ENCODE data around the gene VTN. TPM values are rescaled to one million over a fixed set of nuclear protein-coding genes. Genes with fewer than 3 reads are reported as not detected.

VTN gene
- total RNA-seq, 6 donors from 2014 or later = 0.67 to 6.4 (median 2.3) TPM; not detected in 1

DNA sequence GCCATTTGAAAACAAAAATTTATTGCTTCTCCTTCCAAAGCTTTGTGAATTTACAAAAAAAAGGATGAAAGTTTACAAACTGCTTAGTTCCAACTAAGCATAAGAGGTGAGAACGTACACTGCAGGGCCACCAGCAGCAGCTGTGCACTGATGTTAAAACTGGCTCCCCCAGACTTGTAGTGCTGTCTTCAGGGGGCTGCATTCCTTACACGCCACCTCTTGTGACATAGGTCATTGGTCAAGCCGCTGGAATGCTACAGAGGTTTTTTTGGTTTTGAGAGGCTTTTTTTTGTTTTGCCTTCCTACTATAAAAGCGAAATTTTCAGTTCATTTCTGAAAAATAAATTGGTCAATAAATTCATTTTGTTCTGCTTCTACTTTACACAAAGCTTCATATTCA lies 41.8 kb downstream of the VTN start:
- H3K27me3 ChIP-seq = no peaks in the 10 kb centered on the region
- 74% methylated on average over 4 of the region's 4 CpGs for WGBS, 2 donors
- H3K27ac ChIP-seq = no peak overlapping the region
- ATAC-seq (ENCODE audit: low FRiP score in 2 of 2) (no peak), DNase-seq (no peak)
- H3K4me1 ChIP-seq = peaks cover 3 to 19% (median 10%) of the 10 kb centered on the region in 4 donors
- no peaks in the 10 kb centered on the region for H3K9me3 ChIP-seq
- peaks cover 12 to 55% (median 37%) of the 10 kb centered on the region in 4 donors for H3K36me3 ChIP-seq
- no peak overlapping the region for H3K4me3 ChIP-seq
- TF ChIP-seq EP300 (IDR thresholded peaks at IDR 0.05) = no peak
- TF ChIP-seq, protein P1, sequence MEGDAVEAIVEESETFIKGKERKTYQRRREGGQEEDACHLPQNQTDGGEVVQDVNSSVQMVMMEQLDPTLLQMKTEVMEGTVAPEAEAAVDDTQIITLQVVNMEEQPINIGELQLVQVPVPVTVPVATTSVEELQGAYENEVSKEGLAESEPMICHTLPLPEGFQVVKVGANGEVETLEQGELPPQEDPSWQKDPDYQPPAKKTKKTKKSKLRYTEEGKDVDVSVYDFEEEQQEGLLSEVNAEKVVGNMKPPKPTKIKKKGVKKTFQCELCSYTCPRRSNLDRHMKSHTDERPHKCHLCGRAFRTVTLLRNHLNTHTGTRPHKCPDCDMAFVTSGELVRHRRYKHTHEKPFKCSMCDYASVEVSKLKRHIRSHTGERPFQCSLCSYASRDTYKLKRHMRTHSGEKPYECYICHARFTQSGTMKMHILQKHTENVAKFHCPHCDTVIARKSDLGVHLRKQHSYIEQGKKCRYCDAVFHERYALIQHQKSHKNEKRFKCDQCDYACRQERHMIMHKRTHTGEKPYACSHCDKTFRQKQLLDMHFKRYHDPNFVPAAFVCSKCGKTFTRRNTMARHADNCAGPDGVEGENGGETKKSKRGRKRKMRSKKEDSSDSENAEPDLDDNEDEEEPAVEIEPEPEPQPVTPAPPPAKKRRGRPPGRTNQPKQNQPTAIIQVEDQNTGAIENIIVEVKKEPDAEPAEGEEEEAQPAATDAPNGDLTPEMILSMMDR (IDR thresholded peaks at IDR 0.05) = no peak
- TF ChIP-seq POLR2AphosphoS5 (IDR thresholded peaks at IDR 0.05) = no peak
- TF ChIP-seq POLR2A (IDR thresholded peaks at IDR 0.05) = no peak

DNA sequence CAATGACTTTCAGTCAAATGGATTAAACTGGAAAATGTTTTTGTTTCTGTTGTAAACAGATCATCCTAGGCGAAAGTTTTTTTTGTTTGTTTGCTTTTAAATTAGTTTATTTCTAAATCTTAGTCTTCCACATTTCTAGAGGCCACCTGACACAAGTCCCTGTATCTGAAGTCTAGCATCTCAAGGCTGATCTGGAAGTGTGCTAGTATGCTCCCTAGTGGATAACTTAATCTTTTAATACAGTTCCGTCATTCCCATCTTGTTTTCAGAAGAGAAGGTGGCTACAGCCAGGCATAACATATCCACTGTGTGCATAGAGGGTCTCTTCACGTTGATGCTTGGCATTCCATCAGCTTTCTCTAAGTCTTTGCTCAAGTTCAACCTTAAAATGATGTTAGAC lies 42.4 kb downstream of the VTN start:
- no peak for TF ChIP-seq POLR2AphosphoS5 (IDR thresholded peaks at IDR 0.05)
- TF ChIP-seq, protein P1 (IDR thresholded peaks at IDR 0.05) = no peak
- Histone ChIP-seq H3K27me3 (no peaks in the 10 kb centered on the region), H3K4me1 (peaks cover 0 to 15% (median 10%) of the 10 kb centered on the region in 4 donors), H3K27ac (no peak overlapping the region), H3K4me3 (no peak overlapping the region), H3K9me3 (no peaks in the 10 kb centered on the region), H3K36me3 (peaks cover 12 to 55% (median 37%) of the 10 kb centered on the region in 4 donors)
- DNase-seq (no peak), ATAC-seq (ENCODE audit: low FRiP score in 2 of 2) (no peak)
- 69 to 92% methylated on average over 3 of the region's 3 CpGs for WGBS, 2 donors

DNA sequence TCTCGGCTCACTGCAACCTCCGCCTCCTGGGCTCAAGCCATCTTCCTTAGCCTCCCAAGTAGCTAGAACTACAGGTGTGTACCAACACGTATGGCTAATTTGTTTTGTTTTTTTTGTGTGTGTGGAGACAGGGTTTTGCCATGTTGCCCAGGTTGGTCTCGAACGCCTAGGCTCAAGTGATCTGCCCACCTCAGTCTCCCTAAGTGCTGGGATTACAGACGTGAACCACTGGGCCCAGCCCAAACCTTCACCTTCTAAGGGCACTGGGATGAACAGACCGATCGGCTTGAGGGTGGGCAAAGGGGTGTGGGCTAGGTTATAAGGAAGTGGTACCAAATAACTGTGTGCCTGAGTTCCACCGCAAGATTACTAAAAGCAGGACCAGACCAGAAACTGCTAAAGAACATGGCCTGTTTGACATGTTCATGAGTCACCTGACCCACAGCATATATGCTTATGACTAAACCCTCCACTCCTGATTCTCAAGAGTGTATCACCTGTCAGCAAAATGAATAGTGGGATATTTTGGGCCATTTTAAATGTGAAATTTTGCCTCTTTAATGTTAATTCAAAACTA lies 43.0 kb downstream of the VTN start:
- Histone ChIP-seq H3K9me3 (no peaks in the 10 kb centered on the region), H3K4me3 (no peak overlapping the region), H3K27ac (no peak overlapping the region), H3K27me3 (no peaks in the 10 kb centered on the region), H3K36me3 (peaks cover 12 to 53% (median 37%) of the 10 kb centered on the region in 4 donors), H3K4me1 (peaks cover 0 to 15% (median 10%) of the 10 kb centered on the region in 4 donors)
- DNase-seq (no peak), ATAC-seq (ENCODE audit: low FRiP score in 2 of 2) (no peak)
- TF ChIP-seq EP300 (IDR thresholded peaks at IDR 0.05) (no peak), POLR2AphosphoS5 (IDR thresholded peaks at IDR 0.05) (no peak), POLR2A (IDR thresholded peaks at IDR 0.05) (no peak)
- TF ChIP-seq, protein P1 (IDR thresholded peaks at IDR 0.05) = no peak
- WGBS, 2 donors = 93 to 96% methylated on average over 9 of the region's 9 CpGs

DNA sequence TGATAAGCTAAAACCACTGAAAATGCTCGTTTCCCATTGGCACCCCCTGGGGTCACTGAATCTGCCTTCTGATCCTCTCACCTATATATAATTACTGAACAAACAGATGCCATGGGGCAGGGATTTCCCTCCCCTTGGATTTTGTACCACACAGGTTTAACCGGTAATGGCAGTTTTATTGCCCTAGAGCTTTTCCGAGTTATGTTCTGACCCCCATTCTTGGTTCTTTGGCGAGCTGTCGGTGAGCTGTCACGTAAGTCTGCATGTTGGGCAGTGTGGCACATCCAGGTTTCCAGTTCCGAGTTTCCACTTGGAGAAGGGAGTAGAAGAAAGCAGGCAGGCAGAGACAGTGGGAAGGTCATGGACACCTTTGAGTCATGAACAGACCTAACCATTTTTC lies 44.0 kb downstream of the VTN start:
- Histone ChIP-seq H3K4me1 (peaks cover 0 to 15% (median 10%) of the 10 kb centered on the region in 4 donors), H3K9me3 (no peaks in the 10 kb centered on the region), H3K4me3 (no peak overlapping the region), H3K27ac (no peak overlapping the region), H3K27me3 (no peaks in the 10 kb centered on the region), H3K36me3 (peaks cover 12 to 43% (median 29%) of the 10 kb centered on the region in 4 donors)
- no peak for ATAC-seq (ENCODE audit: low FRiP score in 2 of 2)
- no peak for DNase-seq
- TF ChIP-seq, protein P1 (IDR thresholded peaks at IDR 0.05) = no peak
- no peak for TF ChIP-seq POLR2A (IDR thresholded peaks at IDR 0.05)
- TF ChIP-seq EP300 (IDR thresholded peaks at IDR 0.05) = no peak
- no peak for TF ChIP-seq POLR2AphosphoS5 (IDR thresholded peaks at IDR 0.05)
- 81 to 84% methylated on average over 7 of the region's 7 CpGs for WGBS, 2 donors

DNA sequence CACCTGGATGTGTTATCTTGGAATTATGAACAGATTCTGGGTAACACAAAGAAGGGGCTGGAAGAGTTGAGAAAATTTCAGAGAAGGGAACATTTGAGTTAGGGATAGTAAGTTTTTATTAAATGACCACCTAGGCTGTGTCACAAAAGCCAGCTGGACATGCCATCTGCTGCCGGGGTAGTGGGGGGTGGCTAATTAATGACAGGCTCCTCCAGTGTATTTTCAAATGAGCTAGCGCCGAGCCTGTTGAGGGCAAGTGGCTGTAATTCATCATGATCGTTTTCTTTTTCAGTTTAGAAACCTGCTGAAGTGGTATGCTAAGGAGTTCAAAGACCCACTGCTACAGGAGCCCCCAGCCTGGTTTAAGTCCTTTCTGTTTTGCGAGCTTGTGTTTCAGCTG lies 44.9 kb downstream of the VTN start:
- TF ChIP-seq, protein P1 (IDR thresholded peaks at IDR 0.05) = no peak
- TF ChIP-seq POLR2AphosphoS5 (IDR thresholded peaks at IDR 0.05) (no peak), POLR2A (IDR thresholded peaks at IDR 0.05) (no peak), EP300 (IDR thresholded peaks at IDR 0.05) (no peak)
- H3K4me1 ChIP-seq = peaks cover 0 to 17% (median 11%) of the 10 kb centered on the region in 4 donors
- no peaks in the 10 kb centered on the region for H3K27me3 ChIP-seq
- WGBS, 2 donors = 70 to 71% methylated on average over 5 of the region's 5 CpGs
- DNase-seq (no peak), ATAC-seq (ENCODE audit: low FRiP score in 2 of 2) (no peak)
- no peak overlapping the region for H3K4me3 ChIP-seq
- peaks cover 12 to 34% (median 23%) of the 10 kb centered on the region in 4 donors for H3K36me3 ChIP-seq
- no peaks in the 10 kb centered on the region for H3K9me3 ChIP-seq
- H3K27ac ChIP-seq = peak overlapping the region in 1 of 4 donors; percentile 25

Data from upper lobe of left lung (tissue), 6 donors.